ENCODE measurements around the gene NOC3L.

GRCh38 chr10:94403380-94404213 is 40.9 kb upstream of the NOC3L start:
- TF ChIP-seq POLR2A (IDR thresholded peaks at IDR 0.05; ENCODE audit: low read length) (no peak), GATA1 (IDR thresholded peaks at IDR 0.05; ENCODE audit: low read depth, low read length) (no peak)

Data from erythroblast (primary cell).